ENCODE data around the gene SELE.

The SELE gene

GRCh38 chr1:169704797-169705196 lies 29.1 kb downstream of the SELE start:
- TF ChIP-seq GATA3 (IDR thresholded peaks at IDR 0.05; ENCODE audit: low read depth, low read length): no peak
- no peak for TF ChIP-seq GATA2 (IDR thresholded peaks at IDR 0.05; ENCODE audit: low read depth, low read length)

DNA sequence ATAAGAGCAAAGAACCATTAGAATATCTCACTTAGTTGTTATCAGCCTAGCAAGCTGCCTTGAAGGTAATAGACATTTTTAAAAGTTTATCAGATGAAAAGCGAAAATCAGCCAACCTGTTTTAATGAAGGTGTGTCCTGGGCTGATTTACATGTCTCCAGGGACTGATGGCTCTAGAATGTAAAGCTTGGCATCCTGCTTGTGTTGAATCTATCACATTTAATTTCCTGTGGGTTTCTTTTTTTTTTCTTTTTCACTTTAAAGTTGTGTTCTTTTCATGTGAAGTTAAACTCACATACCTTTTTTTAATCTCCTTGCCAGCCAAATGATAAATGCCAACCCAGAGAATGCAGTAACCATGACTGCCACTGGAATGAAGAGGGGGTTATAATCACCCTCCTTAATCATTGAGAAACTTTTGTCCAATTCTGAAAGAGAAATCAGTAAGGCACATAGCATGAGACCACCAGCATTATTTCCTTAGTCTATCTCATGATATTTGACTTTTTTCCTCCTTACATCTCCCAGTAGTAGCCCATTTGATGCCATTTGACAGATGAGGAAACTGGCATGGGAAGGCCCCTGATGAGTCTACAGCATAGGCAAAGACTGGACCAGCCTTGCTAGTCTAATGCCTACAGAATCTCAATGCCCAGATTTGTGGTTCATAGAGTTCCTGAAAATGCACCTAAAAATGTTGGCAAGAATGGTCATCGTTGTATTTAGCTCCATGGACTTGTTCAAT lies 32.4 kb downstream of the SELE start:
- TF ChIP-seq GATA3 (IDR thresholded peaks at IDR 0.05; ENCODE audit: low read depth, low read length) (no peak), GATA2 (IDR thresholded peaks at IDR 0.05; ENCODE audit: low read depth, low read length) (no peak)

GRCh38 chr1:169699707-169700106 lies 34.2 kb downstream of the SELE start:
- TF ChIP-seq GATA3 (IDR thresholded peaks at IDR 0.05; ENCODE audit: low read depth, low read length): no peak
- TF ChIP-seq GATA2 (IDR thresholded peaks at IDR 0.05; ENCODE audit: low read depth, low read length): no peak

- TF ChIP-seq GATA2 (IDR thresholded peaks at IDR 0.05; ENCODE audit: low read depth, low read length) (no peak), GATA3 (IDR thresholded peaks at IDR 0.05; ENCODE audit: low read depth, low read length) (no peak)
Measured at GRCh38 chr1:169698976-169699375, 34.9 kb downstream of the SELE start.

- no peak for TF ChIP-seq GATA3 (IDR thresholded peaks at IDR 0.05; ENCODE audit: low read depth, low read length)
- TF ChIP-seq GATA2 (IDR thresholded peaks at IDR 0.05; ENCODE audit: low read depth, low read length): no peak
Measured at GRCh38 chr1:169697755-169698154, 36.1 kb downstream of the SELE start.

DNA sequence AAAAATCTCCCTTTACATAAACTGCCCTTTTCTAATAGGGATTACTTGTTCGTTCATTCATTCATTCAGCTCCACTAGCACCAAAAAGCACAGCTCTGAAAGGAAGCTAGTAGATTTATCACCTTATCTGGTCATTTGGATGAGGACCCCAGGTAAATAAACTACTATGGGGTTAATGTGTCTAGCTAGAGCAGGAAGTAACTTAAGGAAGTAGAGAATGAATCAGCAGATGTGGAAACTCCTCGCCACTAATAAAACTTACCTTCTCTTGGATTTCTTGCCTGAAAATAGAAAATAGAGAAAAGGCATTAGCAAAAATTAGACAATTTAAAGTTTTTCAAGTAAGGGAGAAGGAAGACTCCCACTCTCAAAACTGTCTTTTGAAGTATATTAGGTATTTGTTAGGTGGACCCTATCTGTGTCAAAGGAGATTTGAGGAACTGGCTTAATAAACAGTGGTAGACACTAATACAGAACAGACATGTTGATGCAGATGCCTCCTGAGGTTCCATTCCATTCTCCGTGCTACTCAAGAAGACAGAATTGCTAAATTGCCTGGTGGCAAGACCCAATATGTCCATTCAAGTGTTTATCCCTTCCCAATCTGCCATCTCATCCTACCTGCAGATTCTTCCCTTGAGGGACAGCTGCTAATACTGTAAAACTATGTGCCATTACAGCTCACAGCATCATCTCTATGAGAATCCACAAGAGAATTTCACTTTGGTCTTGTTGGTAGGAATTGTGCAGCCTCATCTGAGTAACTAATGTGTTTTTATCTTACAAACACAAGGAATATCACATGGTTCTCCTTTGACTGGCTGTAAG lies 37.4 kb downstream of the SELE start:
- TF ChIP-seq GATA2 (IDR thresholded peaks at IDR 0.05; ENCODE audit: low read depth, low read length) (no peak), GATA3 (IDR thresholded peaks at IDR 0.05; ENCODE audit: low read depth, low read length) (no peak)

GRCh38 chr1:169694304-169695075 lies 39.4 kb downstream of the SELE start:
- TF ChIP-seq GATA3 (IDR thresholded peaks at IDR 0.05; ENCODE audit: low read depth, low read length): no peak
- no peak for TF ChIP-seq GATA2 (IDR thresholded peaks at IDR 0.05; ENCODE audit: low read depth, low read length)

DNA sequence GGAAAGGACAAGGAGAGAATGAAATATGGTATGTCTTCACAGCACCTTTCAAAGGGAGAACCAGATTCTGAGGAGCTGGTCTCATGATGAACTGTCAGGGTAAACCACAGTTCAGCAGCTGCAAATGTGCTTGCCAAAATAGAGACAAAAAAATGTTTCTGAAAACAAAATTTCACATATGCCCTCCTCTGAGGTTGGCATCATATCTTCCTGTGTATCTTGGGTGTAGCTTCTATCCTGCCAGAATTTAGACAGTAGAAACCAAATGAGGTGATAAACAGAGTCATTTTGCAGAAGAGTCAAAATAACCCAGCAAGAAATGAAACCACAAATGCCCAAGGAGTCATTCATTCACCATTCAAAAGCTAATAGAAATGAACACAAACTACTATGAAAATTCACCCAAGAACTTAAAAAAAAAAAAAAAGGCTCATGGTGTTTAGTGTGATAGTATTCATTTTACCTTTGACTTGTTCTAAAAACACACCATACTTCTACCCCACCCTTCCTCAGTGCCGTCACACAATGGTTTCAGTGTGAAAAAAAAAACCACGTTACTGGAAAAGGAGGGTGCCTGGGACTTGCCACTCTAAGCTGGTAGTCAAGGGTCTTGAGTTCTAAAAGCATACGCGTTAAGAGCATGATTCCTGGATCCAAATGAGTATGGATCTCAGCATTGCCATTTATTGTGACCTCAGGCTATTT lies 41.0 kb downstream of the SELE start:
- TF ChIP-seq GATA3 (IDR thresholded peaks at IDR 0.05; ENCODE audit: low read depth, low read length) (no peak), GATA2 (IDR thresholded peaks at IDR 0.05; ENCODE audit: low read depth, low read length) (no peak)

- TF ChIP-seq GATA3 (IDR thresholded peaks at IDR 0.05; ENCODE audit: low read depth, low read length) (no peak), GATA2 (IDR thresholded peaks at IDR 0.05; ENCODE audit: low read depth, low read length) (no peak)
Measured at GRCh38 chr1:169690489-169690888, 43.4 kb downstream of the SELE start.

- TF ChIP-seq GATA3 (IDR thresholded peaks at IDR 0.05; ENCODE audit: low read depth, low read length): no peak
- no peak for TF ChIP-seq GATA2 (IDR thresholded peaks at IDR 0.05; ENCODE audit: low read depth, low read length)
Measured at GRCh38 chr1:169689395-169689794, 44.5 kb downstream of the SELE start.

- TF ChIP-seq GATA3 (IDR thresholded peaks at IDR 0.05; ENCODE audit: low read depth, low read length) (no peak), GATA2 (IDR thresholded peaks at IDR 0.05; ENCODE audit: low read depth, low read length) (no peak)
Measured at GRCh38 chr1:169683661-169684060, 50.2 kb downstream of the SELE start.

DNA sequence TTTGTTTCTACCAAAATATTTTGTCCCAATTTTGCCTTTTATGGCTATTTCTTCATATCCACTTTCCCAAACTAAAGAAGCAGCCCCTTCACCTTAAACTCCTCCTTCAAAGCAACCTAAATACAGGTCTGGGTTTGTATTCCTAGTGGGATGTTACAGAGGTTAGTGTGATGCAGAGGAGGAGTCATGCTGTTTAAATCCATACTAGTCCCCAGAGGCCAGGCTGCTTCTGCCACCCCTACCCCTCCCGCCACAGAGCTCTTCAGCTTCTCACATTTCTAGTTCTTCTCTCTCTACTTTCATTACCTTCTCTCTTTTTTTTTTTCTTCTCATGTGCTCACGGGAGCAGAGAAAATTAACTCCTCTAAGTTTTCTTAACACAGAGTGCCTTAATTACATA lies 51.8 kb downstream of the SELE start:
- no peak for TF ChIP-seq GATA3 (IDR thresholded peaks at IDR 0.05; ENCODE audit: low read depth, low read length)
- TF ChIP-seq GATA2 (IDR thresholded peaks at IDR 0.05; ENCODE audit: low read depth, low read length): no peak

GRCh38 chr1:169681140-169681539 lies 52.7 kb downstream of the SELE start:
- TF ChIP-seq GATA3 (IDR thresholded peaks at IDR 0.05; ENCODE audit: low read depth, low read length) (no peak), GATA2 (IDR thresholded peaks at IDR 0.05; ENCODE audit: low read depth, low read length) (no peak)

Data from SH-SY5Y (cell line).